Daoy (cell line): ENCODE measurements around the gene DNASE1L2. TPM values are rescaled to one million over a fixed set of nuclear protein-coding genes. Genes with fewer than 3 reads are reported as not detected.

Experiments
- DNase-seq: peaks from one replicate; pipeline ENCODE4 v3.0.0-alpha.2; 2015; ENCODE audit warnings: low read depth
- total RNA-seq: library from RNA; depleted of rRNA; stranded (reverse); fragments of >200 nt; shearing (Covaris generic); gene quantifications from 2 replicates; pipeline ENCODE4 v1.2.3, GENCODE V29; 2014

DNASE1L2 gene
- total RNA-seq, 1 experiment from 2014 or later: 1.0 TPM

DNA sequence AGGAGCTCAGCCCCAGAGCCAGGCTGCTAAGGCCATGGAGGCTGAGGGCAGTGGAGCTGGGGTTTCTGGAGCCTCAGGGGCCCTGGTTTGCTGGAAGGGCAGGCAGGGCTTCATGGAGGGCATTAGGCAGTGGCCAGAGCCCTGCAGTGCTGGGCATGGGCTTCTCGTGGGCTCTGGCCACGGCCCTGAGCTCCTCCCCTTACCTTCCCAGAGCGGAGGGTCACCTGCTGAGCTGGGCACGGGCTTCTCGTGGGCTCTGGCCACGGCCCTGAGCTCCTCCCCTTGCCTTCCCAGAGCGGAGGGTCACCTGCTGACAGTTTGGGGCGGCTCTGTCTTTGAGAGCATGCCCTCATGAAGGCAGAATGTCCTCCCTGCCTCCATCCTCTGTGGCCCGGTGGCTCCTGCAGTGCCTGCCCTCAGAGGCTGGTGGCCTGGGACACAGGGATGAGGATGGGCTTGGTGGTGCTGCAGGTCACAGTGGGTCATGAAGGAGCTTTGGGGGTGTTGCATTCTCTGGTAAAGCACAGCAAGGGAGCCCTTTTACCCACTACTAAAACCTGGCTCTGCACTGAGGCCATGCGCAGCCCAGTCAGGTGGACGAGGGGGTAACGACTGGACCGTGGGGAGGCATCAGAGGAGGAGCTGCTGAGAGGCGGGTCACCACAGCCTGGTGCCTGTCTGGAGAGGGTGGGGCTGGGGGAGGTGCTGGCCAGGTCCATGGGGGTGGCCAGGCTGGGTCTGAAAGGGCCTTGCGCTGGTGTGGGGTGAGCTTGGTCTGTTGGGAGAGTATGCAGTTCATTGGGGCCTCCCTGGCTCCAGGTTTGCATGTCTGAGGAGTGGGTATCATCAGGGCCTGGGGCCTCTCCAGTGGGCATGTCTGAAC, 34.6 kb downstream of the DNASE1L2 start:
- DNase-seq: no peak

DNA sequence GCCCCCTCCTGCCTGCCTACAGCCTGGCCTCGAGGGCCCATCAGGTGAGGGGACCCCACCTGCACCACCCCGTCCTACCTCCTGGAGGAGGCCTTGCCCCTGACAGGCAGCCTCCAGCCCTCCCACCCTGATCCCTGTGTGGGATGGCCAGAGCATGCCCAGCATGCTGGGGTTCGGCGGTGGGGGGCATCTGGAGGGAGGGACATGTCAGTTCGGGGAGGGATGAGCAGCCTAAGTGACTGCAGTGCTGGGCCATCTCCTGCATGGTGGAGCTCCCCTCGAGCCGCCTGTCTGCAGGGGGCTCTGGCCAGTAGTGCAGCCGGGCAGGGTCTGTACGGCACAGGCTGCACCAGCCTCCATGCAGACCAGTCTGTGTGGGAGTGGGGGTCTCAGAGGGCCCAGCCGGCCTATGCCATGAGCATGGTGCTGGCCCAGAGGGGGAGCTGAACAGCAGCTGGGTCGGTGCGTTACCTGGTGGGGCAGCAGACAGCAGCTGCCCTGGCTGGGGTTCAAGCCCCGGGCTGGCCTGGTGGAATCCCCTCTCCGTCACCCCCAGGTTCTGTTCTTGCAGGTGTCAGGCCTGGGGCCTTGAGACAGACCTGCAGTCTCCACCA, 35.7 kb downstream of the DNASE1L2 start:
- no peak for DNase-seq

DNA sequence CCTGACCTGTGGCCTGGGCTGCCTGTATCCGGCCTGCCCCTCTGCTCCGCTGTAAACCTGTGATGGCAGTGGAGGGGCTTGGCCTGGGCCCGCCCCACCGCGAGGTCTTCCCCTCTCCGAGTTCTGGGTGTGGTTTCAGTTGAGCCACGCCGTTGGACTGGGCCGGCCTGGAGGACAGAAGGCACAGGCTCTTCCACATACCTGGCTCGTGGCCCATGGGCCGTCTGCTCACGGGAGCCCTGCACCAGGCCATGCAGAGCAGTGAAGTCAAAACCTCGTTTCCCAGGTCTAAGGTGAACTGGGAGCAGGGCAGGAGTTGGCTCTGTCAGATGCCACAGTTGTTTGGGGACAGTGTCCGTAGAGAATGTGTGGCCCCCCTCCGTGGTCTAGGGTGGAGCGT, 37.2 kb downstream of the DNASE1L2 start:
- no peak for DNase-seq

DNA sequence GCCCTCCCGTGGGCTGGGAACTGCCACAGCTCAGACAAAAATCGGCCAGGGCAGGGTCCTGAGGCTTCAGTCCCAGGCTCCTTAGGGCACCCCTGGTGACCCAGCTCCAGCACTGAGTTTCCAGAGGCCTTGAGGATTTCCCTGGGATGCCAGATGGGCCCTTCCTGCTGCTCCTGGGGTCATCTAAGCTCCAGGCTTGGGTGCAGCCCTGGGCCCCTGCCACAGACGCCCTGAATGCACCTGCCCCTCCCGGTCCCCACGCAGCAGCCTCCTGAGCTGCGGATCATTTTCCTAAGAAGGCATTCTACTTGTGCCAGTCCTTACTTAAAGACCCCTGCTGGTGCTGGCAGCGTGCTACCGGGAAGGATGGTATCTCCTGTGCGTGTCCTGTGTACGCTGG, 37.7 kb downstream of the DNASE1L2 start:
- no peak for DNase-seq

DNA sequence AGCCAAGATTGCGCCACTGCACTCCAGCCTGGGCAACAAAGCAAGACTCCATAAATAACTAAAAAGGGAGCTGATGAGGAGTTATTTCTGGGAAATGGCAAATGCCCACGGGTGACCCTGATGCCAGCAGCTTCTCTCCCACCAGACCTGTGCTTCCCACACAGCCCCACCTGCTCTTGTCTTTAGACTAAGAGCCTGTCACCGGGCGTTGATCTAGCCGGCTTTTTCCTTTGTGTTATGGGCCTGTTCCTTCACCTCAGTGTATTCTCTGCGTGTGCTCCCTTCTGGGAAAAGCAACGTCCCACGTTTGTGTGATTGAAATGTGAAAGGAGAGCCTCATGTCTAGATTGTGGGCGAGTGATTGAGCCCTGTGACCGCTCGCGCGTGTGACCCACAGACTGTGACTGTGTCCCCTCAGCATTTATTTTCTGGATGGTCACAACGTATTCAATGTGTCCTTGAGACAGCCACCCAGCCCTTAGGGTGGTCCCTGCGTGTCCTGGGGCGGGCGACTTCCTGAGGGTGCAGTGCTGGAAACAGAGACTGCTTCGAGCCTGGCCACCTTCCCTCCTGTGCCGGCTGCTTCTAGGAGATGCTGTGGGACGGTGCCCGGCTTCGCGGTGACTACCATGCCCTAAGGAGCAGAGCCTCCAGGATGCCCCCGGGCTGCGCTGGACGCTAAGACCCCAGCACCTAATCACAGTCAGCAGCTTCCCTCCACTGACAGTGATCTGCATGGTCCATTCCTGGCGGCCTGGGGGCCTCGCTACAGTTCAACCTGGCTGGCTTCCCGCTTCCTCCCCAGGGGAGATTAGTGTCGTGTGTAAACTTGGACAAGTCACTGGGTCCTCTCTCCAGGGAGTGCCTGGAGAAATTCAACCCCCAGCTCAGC, 39.5 kb downstream of the DNASE1L2 start:
- no peak for DNase-seq

DNA sequence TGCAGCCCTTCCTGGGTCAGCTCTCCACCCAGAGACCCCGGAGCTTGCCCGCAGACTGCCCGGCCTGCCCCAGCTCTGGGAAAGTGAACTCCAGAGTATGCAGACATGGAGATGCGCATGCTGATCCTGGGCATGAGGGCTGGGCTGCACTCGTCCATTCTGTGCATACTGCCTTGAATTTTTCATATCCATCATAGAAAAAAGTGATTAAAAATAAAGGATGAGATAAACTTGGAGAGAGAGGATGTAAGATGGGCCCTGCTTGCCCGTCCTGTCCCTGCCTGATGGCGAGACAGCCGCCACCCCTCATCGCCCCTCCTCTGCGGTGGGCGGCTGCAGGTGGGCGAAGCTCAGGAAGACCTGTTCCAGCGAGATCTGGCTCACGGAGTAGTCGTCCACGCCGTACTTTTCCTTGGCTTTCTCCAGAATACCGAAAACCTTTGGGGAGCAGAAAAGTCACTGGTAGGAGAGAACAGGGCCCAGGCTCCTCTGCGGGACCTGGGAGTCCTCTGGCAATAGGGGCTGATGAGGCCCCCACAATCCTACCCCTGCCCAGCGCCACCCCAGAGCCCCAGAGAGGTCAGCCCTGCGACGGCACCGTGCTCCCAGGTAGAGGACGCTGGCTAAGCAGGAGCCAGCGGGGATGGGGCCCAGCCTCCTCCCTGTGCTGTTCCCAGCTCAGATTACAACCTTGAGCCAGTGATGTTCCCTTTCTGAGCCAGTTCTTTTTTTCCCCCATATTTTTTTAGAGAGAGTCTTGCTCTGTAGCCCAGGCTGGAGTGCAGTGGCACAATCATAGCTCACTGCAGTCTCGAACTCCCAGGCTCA, 40.3 kb downstream of the DNASE1L2 start:
- no peak for DNase-seq

DNA sequence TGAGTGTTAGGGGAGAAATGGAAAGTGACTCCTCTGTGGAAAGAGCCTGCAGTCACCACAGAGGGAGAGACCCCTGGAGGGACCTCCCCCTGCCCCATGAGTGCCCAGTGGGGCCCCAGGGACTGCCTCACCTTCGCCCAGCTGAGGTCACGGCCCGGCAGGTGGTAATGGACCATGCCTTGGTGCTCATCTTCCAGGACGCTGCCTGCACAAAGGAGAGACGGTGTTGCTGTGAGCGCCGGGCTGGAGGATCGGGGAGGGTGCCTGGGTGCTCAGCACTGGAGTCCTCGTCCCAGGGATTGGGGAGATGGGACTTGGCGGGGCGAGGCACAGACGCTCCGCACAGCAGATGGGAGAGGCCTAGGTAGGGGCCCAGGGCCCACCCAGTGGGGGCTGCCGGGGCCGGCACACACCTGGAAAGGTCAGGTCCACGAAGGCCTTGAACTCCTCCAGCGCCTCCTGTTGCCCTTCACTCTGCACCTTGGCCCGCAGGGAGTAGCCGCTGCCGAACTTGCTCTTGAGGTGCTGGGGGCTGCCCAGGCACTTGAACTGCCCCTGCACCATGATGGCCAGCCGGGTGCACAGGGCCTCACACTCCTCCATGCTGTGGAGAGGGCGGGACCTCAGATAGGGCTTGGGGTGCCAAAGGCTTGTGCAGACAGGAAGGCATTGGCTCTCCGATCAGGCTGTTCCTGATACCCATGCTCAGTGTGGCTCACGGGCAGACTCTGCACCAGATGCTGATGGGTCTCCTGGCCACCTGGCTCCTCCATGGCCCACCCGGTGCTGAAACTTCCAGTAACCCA, 41.4 kb downstream of the DNASE1L2 start:
- DNase-seq: no peak

DNA sequence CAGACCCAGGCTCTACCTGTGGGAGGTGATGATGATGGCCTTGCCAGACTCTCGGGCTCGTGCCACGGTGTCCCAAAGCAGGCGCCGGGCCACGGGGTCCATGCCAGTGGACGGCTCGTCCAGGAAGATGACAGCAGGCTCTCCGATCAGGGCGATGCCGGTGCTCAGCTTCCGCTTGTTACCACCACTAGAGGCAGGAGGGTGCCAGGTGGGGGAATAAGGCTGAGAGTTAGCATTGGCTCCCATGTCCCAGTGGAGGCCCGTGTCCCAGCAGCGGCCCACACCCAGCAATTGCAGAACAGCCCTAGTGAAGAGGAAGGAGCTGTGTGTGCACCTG, 42.0 kb downstream of the DNASE1L2 start:
- DNase-seq: no peak

DNA sequence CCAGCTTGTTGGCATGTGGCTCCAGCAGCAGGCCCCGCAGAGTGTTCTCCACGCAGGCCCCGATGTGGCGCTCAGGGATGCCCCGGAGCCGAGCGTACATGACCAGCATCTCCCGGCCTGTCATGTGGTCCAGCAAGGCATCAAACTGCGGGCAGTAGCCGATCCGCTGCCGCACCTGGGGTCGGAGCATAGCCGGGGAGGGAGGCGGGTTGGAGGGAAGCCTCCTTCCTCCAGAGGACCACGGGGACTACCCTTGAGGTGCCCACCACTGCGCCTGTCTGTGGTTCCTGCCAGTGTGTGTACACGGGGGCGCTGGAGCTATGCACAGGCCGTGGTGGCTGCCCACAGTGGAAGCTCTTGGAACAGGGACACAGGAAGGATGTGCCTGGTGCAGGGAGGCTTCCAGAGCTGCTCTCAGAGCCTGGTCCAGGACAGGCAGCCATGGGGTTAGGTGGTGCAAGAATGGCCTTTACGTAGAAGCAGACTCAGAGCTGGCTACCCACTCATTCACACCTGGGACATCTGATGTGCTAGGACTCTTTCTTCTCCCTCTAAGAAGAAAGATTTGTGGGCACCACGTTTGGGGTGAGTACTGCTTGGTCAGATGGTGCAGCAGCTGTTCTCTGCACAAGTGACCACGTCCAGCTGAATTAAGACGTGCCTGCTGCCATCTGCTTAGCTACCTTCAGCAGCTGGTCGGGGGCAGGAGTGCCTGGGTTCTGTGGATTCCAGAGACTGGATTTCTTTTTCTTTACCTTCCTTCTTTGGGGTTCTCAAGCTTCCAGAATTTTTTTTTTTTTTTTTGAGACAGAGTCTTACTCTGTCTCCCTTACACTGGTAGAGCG, 42.9 kb downstream of the DNASE1L2 start:
- no peak for DNase-seq

DNA sequence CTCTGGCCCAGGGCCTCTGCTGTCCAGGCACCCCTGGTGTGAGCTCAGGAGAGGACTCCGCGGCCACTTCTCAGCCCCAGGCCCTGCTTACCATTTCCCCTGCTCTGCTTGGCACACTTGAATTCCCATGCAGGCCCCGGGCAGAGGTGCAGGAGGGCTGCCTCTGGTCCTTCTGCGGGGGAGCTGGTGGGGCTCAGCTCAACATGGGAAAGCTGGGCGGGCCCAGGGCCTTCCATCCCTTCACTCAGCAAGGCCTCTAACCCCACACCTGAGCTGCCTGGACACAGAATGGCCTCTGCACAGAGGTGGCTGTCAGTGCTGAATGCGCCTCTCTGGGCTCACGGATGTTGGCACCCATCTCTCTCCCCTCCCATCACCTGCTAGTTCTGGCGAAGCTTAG, 44.2 kb downstream of the DNASE1L2 start:
- no peak for DNase-seq

DNA sequence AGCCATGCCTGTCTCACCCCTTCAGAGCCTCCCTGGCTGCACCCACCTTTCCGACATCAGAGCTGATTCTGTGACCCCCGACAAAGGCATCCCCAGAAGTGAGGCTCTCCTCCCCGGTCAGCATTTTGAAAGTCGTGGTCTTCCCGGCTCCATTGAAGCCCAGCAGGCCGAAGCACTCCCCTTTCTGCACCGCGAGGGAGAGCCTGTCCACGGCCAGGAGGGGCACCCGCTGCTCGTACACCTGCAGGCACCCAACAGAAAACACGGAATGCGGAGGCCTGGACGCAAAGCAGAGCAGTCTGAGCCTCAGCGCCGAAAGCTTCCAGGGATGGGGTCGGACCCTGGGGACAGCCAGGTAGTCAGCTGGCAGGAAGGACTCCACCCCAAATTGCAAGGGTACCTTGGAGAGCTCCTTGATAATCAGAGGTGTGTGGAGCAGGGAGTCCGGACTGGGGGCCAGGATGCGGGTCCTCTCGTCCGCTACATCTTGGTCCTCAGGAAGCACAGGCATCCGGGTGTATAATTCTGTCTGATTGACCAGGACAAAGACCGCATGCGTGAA, 44.8 kb downstream of the DNASE1L2 start:
- no peak for DNase-seq

DNA sequence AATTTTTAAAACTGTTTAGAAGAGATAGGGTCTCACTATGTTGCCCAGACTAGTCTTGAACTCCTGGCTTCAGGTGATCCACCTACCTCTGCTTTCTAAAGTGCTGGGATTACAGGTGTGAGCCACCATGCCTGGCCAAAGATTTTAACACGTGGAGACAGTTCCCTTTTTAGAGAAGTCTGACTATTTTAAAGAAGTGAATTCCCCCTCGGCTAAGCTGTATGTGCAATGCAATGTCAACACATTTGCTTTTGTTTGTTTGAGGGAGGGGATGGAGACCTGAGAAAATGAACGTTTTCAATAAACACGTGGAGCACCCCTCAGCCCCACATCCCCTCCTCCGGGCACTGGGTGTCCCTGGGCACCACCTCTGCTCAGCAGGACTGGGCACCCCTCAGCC, 46.0 kb downstream of the DNASE1L2 start:
- no peak for DNase-seq

DNA sequence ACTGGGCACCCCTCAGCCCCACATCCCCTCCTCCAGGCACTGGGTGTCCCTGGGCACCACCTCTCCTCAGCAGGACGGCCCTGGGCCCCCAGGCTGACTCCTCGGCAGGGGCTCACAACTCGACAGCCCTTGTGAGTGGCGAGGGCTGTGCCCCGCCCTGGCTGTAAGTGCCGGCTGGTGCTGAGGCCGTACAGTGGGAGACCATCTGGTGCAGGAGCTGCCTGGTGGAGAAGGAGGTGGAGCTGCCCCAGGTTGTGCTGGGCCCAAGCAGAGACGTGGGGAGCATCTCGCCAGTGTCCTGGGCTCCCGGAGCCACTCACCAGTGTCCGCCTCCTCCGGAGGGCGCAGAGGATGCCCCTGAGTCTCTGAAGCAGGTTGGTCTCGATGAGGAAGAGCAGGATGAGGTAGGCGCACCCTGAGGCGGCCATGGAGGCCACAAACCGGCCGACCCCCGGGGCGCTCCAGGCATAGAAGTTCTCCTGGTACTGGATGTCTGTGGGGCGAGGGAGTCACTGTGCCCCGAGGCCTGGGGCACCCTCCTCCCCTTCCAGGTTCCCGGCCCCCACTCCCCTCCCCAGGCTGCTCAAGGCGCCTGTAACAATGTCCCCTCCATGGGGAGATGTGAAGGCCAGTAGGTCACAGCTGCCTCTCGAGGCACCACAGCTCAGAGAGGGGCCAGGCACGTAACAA, 46.8 kb downstream of the DNASE1L2 start:
- DNase-seq: no peak

DNA sequence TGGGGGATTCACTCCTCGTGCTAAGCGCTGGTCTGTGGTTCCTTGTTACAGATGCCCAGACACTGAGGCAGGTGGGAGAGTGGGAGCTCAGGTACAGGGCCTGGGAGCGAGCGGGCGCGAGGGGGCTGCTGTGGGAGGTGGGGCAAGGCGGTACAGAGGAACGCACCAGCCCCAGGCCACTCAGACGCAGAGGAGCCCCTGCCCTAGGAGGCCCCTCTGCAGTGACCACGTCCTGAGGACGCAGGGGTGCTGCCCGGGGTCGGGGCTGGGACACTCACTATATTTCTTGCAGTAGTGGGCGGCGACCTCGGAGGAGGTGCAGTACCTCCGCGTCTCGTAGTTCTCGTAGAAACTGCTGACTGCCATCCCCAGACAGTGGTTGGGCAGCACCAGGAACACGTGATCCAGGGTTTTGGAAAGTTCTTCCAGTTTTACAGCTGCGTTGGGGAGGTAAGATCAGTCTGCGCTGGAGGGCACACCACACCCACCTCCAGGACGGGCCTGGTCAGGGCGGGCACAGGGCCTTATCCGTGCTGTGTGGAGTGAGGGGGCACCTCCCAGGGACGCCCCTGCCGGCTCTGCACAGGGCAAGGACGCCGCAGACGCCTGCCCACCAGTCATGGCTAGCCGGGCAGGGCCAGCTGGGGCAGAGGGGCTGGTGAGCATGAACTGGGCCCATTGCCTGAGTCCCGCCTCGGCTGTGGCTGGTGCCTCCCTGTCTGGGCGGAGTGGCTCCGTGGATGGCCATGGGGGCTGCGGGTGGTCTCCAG, 47.9 kb downstream of the DNASE1L2 start:
- no peak for DNase-seq

DNA sequence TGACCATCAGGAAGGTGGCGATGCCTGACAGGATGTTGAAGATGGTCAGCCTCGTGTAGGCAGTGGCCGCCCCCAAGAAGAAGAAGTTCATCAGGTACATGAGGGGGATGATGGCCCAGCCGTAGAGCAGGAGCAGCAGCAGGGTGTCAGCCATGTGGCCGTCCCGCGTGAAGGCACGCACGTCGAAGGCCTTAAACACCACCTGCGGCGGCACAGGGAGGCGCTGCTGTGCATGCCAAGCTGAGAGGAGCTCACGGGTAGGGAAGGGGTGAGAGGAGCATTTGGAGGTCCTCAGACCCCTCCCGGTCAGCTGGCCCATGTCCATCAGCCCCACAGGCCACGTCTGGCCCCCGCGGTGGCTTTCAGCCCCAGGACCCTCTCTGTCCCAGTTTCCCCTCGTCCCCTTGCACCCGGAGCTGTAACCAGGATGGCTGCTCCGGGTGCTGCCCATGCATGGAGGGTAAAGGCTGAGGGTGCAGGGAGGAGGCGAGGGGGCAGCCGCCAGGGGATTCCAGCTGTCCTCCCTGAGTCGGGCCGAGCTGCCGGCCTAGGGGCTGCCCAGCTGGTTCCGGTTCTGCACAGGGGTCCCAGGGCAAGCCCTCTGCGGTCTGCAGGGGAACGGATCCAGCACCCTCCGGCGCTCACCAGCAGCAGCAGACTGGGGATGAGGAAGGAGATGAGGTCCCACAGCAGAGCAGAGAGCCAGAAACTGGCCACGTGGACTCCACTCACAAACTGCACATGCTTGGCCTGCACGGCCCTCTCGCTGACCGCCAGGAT, 48.7 kb downstream of the DNASE1L2 start:
- DNase-seq: no peak

DNA sequence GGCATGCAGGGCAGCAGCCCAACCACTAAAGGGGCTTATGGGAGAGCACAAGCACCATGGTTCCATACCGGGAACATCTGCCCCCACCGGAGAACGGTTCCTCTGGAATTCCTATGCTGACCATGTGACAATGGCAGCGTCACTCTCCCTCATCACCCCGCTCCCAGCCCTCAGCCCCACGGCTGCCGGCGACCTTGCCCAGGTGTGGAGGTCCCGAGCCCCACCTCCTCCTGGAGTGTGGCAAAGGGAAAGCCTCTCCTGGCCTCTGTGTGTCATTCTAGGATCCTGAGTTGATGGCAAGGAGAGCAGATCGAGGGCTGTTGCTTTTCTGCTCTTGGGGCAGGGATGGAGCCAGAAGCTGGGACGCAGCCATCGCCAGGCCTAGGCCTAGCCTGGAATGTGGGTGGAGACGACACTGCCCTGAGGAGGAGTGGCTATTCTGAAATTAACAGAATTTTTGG, 49.5 kb downstream of the DNASE1L2 start:
- no peak for DNase-seq

DNA sequence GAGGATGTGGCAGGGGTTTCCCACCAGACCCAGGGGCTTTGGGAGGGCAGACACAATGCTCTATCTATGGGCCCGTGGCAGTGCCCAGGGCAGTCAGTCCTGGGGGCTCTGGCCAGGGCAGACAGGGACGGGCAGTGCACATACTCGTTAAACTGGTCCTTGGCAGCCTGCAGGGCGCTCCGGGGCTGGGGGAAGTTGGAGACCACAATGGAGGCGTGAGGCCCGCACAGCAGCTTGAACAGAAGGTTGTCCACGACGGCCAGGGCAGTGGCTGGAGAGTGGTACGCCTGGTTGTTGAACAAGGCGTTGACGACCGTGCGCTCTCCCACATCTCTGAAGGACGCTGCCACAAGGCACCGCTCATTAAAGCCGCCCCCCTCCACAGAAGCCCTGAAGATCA, 50.3 kb downstream of the DNASE1L2 start:
- DNase-seq: no peak
